T follicular helper cell (primary cell): ENCODE results near the gene ZFYVE9.

Source experiments
- DNase-seq: peaks from one replicate; pipeline ENCODE4 v3.0.0-alpha.2; 2020; ENCODE audit warnings: low read depth

Gene ZFYVE9

GRCh38 chr1:52337439-52337838, 195.6 kb downstream of the ZFYVE9 start:
- DNase-seq = no peak

- no peak for DNase-seq
Measured at GRCh38 chr1:52341655-52342260, 199.9 kb downstream of the ZFYVE9 start.

GRCh38 chr1:52343979-52344378, 202.1 kb downstream of the ZFYVE9 start:
- no peak for DNase-seq

GRCh38 chr1:52345252-52345651, 203.4 kb downstream of the ZFYVE9 start:
- DNase-seq = no peak

- no peak for DNase-seq
Measured at GRCh38 chr1:52346653-52347052, 204.8 kb downstream of the ZFYVE9 start.

- no peak for DNase-seq
Measured at GRCh38 chr1:52348704-52349300, 206.9 kb downstream of the ZFYVE9 start.

GRCh38 chr1:52352690-52353089, 210.8 kb downstream of the ZFYVE9 start:
- DNase-seq = no peak

- DNase-seq = no peak
Measured at GRCh38 chr1:52355436-52355835, 213.5 kb downstream of the ZFYVE9 start.

GRCh38 chr1:52355847-52356505, 214.1 kb downstream of the ZFYVE9 start:
- no peak for DNase-seq

- DNase-seq = no peak
Measured at GRCh38 chr1:52356818-52357355, 215.0 kb downstream of the ZFYVE9 start.

- no peak for DNase-seq
Measured at GRCh38 chr1:52357397-52357796, 215.5 kb downstream of the ZFYVE9 start.

- DNase-seq = no peak
Measured at GRCh38 chr1:52358851-52359497, 217.1 kb downstream of the ZFYVE9 start.

GRCh38 chr1:52359676-52360594, 218.0 kb downstream of the ZFYVE9 start:
- DNase-seq = no peak

- no peak for DNase-seq
Measured at GRCh38 chr1:52360595-52360968, 218.7 kb downstream of the ZFYVE9 start.

- no peak for DNase-seq
Measured at GRCh38 chr1:52364235-52364839, 222.4 kb downstream of the ZFYVE9 start.

GRCh38 chr1:52365071-52365745, 223.3 kb downstream of the ZFYVE9 start:
- DNase-seq = no peak

GRCh38 chr1:52365746-52366516, 224.0 kb downstream of the ZFYVE9 start, which contains the start of gene CC2D1B:
TSS of gene CC2D1B (minus strand) at chr1:52366205. CDS start at chr1:52364620, 1,585 bp downstream.
- DNase-seq = peak; percentile 96

- no peak for DNase-seq
Measured at GRCh38 chr1:52366517-52366827, 224.6 kb downstream of the ZFYVE9 start.

GRCh38 chr1:52367272-52367671, 225.4 kb downstream of the ZFYVE9 start:
- DNase-seq = no peak
